SU-DHL-6 (cell line): ENCODE results near the gene MAP2K7.

Source experiments
- CTCF ChIP-seq: fragments of 200-600 bp; sonication (generic); IDR thresholded peaks from one replicate; pipeline ENCODE4 v1.5.1; 2017; ENCODE audit warnings: antibody characterized with exemption, mild to moderate bottlenecking, low read length, moderate library complexity; ENCODE audit not compliant: insufficient read depth, poor library complexity, severe bottlenecking
- EZH2phosphoT487 ChIP-seq: fragments of 200-600 bp; sonication (generic), shearing (Covaris generic); conservative IDR thresholded peaks from 2 replicates; pipeline ENCODE4 v1.6.1; 2018; ENCODE audit warnings: mild to moderate bottlenecking, antibody characterized with exemption, low read length, moderate library complexity, mixed read lengths

- TF ChIP-seq CTCF = no peak
- no peak for TF ChIP-seq EZH2phosphoT487
Measured at GRCh38 chr19:7887408-7888144, 16.1 kb upstream of the MAP2K7 start.
